HepG2 (cell line): Measurements from ENCODE around the gene SPAG6. TPM values are rescaled to one million over a fixed set of nuclear protein-coding genes. Genes with fewer than 3 reads are reported as not detected.

Experiments
- ARHGAP35 ChIP-seq: sonication (generic); formaldehyde crosslinking; IDR thresholded peaks from 2 replicates; pipeline ENCODE4 v1.9.0; 2022; ENCODE audit warnings: mild to moderate bottlenecking, inconsistent platforms, moderate library complexity, missing genetic modification reagents, borderline replicate concordance
- CAMTA2 ChIP-seq: sonication (generic); formaldehyde crosslinking; IDR thresholded peaks from 2 replicates; pipeline ENCODE4 v1.4.0; 2020; ENCODE audit warnings: mild to moderate bottlenecking, missing genetic modification reagents, borderline replicate concordance
- FOXO4 ChIP-seq: sonication (generic); formaldehyde crosslinking; conservative IDR thresholded peaks from 2 replicates; pipeline ENCODE4 v1.8.1; 2023; ENCODE audit warnings: missing genetic modification reagents
- HOXA7 ChIP-seq: sonication (generic); formaldehyde crosslinking; IDR thresholded peaks from 2 replicates; pipeline ENCODE4 v1.8.1; 2022; ENCODE audit warnings: mild to moderate bottlenecking, missing genetic modification reagents, moderate library complexity
- MXD4 ChIP-seq: IDR thresholded peaks from 2 replicates; pipeline ENCODE4 v1.6.1; 2016; ENCODE audit warnings: mild to moderate bottlenecking, missing biosample characterization, missing genetic modification reagents
- REL ChIP-seq: sonication (generic); formaldehyde crosslinking; conservative IDR thresholded peaks from 2 replicates; pipeline ENCODE4 v1.8.0; 2022; ENCODE audit warnings: mild to moderate bottlenecking, missing genetic modification reagents, moderate library complexity
- SRSF1 ChIP-seq: fragments of 200-400 bp; formaldehyde crosslinking; optimal IDR thresholded peaks from 2 replicates; pipeline ENCODE3; 2017; ENCODE audit warnings: mild to moderate bottlenecking, low read depth, low read length, moderate library complexity
- SSRP1 ChIP-seq: IDR thresholded peaks from 2 replicates; pipeline ENCODE4 v1.6.1; 2016; ENCODE audit warnings: control low read depth
- YEATS2 ChIP-seq: sonication (generic); formaldehyde crosslinking; IDR thresholded peaks from 2 replicates; pipeline ENCODE4 v1.4.0; 2020; ENCODE audit warnings: missing genetic modification reagents, borderline replicate concordance
- ZFY ChIP-seq: sonication (generic); formaldehyde crosslinking; IDR thresholded peaks from 2 replicates; pipeline ENCODE4 v1.4.0; 2020; ENCODE audit warnings: missing genetic modification reagents
- ZNF33B ChIP-seq: sonication (generic); formaldehyde crosslinking; IDR thresholded peaks from 2 replicates; pipeline ENCODE4 v1.5.1; 2020; ENCODE audit warnings: mild to moderate bottlenecking, missing genetic modification reagents
- ZNF460 ChIP-seq: sonication (generic); formaldehyde crosslinking; IDR thresholded peaks from 2 replicates; pipeline ENCODE4 v1.5.1; 2020; ENCODE audit warnings: missing genetic modification reagents, mild to moderate bottlenecking, borderline replicate concordance
- ZNF639 ChIP-seq: conservative IDR thresholded peaks from 2 replicates; pipeline ENCODE4 v1.6.1; 2018; ENCODE audit warnings: missing genetic modification reagents
- ZSCAN29 ChIP-seq: sonication (generic); formaldehyde crosslinking; conservative IDR thresholded peaks from 2 replicates; pipeline ENCODE4 v1.4.0; 2020; ENCODE audit warnings: mild to moderate bottlenecking, missing genetic modification reagents
- polyA plus RNA-seq, 8 experiments: library from polyadenylated mRNA; depleted of rRNA in 3 of 8; stranded (reverse) in 7 of 8; unstranded in 1 of 8; fragments of >200 nt; fragmentation: Illumina TruSeq in 4 of 8; extraction: Trizol in 4 of 8; gene quantifications; 2 replicates each; pipeline versions ENCODE4 v1.2.1 to v1.2.3, GENCODE V29; 2011 to 2016; ENCODE audit warnings: low read depth in 4 of 8, missing spikeins in 1 of 8, mixed read lengths in 1 of 8; ENCODE audit not compliant: insufficient read depth in 1 of 8
- total RNA-seq, 5 experiments: library from RNA; depleted of rRNA; stranded (reverse); fragments of >200 nt; fragmentation: Illumina TruSeq; extraction: Trizol; gene quantifications; 2 replicates each; pipeline ENCODE4 v1.2.3, GENCODE V29; 2016; ENCODE audit warnings: low read depth in 1 of 5
- TF ChIP-seq, protein P1 (sequence below), 2 experiments: sonication (generic) in 1 of 2; formaldehyde crosslinking in 1 of 2; IDR thresholded peaks; 2 replicates each; pipeline versions ENCODE4 v1.5.1 to v1.6.1; 2011 to 2020; ENCODE audit warnings: borderline replicate concordance in 1 of 2, low read depth in 1 of 2, low read length in 1 of 2, mild to moderate bottlenecking in 1 of 2, missing genetic modification reagents in 1 of 2, moderate library complexity in 1 of 2
- TF ChIP-seq, protein P2 (sequence below): IDR thresholded peaks from 2 replicates; pipeline ENCODE4 v1.6.1; 2016; ENCODE audit warnings: low read depth, control low read depth

The SPAG6 gene
- total and polyA plus RNA-seq, 2 of the 13 experiments (the other 11 are each of a cell fraction or from before 2014, with no cell fraction given) = not detected

GRCh38 chr10:22340329-22341189 is 4.7 kb upstream of the SPAG6 start (continued):
- no peak; the same call in 1 of the 2 replicates for TF ChIP-seq ZNF639
- TF ChIP-seq CAMTA2 (CRISPR knock-in tag) = no peak; the same call in 1 of the 2 replicates
- TF ChIP-seq HOXA7 (CRISPR knock-in tag) = no peak
- TF ChIP-seq, protein P1, sequence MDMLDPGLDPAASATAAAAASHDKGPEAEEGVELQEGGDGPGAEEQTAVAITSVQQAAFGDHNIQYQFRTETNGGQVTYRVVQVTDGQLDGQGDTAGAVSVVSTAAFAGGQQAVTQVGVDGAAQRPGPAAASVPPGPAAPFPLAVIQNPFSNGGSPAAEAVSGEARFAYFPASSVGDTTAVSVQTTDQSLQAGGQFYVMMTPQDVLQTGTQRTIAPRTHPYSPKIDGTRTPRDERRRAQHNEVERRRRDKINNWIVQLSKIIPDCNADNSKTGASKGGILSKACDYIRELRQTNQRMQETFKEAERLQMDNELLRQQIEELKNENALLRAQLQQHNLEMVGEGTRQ (IDR thresholded peaks at IDR 0.05; ENCODE audit: low read depth, low read length) = no peak
- TF ChIP-seq, protein P1 (CRISPR knock-in tag; IDR thresholded peaks at IDR 0.05; ENCODE audit: borderline replicate concordance) = no peak
- no peak for TF ChIP-seq SSRP1 (CRISPR knock-in tag)
- peak; percentile 59 for TF ChIP-seq SRSF1
- TF ChIP-seq REL = no peak
- no peak for TF ChIP-seq ARHGAP35 (CRISPR knock-in tag)
- TF ChIP-seq, protein P2, sequence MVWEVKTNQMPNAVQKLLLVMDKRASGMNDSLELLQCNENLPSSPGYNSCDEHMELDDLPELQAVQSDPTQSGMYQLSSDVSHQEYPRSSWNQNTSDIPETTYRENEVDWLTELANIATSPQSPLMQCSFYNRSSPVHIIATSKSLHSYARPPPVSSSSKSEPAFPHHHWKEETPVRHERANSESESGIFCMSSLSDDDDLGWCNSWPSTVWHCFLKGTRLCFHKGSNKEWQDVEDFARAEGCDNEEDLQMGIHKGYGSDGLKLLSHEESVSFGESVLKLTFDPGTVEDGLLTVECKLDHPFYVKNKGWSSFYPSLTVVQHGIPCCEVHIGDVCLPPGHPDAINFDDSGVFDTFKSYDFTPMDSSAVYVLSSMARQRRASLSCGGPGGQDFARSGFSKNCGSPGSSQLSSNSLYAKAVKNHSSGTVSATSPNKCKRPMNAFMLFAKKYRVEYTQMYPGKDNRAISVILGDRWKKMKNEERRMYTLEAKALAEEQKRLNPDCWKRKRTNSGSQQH = no peak
- peak; percentile 21; the same call in 1 of the 2 replicates for TF ChIP-seq ZNF33B (CRISPR knock-in tag)
- TF ChIP-seq ZFY (CRISPR knock-in tag) = peak; percentile 96
- TF ChIP-seq ZSCAN29 (CRISPR knock-in tag) = 0 out of 2 replicates have a peak, but pooled peaks have one; percentile 21
- no peak for TF ChIP-seq FOXO4
- TF ChIP-seq YEATS2 (CRISPR knock-in tag) = no peak
- TF ChIP-seq ZNF460 (CRISPR knock-in tag) = no peak
- TF ChIP-seq MXD4 (CRISPR knock-in tag) = no peak
